GM10847 (cell line): Measurements from ENCODE around the gene MBNL2.

ENCODE experiments used
- POLR2A ChIP-seq: IDR thresholded peaks from 2 replicates; pipeline ENCODE4 v1.6.1; 2011; ENCODE audit not compliant: insufficient read length; ENCODE audit errors: extremely low read depth

The MBNL2 gene

DNA sequence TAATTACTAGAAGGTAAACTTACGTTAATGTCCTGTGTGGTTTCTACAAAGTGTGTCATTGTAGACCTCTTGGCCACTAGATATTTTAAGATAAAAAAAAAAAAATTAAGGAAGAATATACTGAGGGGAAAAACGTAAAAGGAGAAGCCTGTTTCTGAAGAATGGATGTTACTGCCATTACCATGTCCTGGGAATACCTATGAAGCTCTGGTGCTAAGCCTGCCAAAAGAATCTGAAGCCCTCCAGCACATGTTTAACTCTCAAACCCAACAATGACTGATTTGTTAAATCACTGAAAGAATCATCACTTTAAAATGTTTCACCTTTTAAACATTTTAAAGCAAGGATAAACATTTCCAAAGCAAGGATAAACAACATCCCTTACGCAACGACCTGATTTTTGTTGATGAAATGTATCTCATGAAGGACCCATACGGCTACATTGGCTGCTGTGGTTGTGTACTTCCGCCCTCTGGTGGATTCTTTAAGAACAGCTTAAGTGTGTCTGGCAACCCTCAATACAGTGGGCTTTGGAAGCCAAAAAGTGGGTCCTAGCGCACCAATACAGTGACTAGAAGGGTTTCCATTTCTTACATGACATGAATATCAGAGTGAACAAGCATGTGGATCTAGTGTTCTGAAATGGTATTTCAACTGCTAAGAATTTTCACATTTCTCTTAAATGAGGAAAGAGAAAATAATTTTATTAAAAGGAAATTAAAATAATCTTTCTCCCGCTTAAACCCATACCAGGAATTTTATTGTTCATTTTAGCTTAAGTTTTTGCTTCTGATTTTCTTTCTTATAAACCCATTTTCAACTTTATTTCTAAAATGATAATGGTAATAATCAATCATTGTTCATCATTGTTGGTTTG is 137.3 kb downstream of the MBNL2 start:
- TF ChIP-seq POLR2A: no peak

DNA sequence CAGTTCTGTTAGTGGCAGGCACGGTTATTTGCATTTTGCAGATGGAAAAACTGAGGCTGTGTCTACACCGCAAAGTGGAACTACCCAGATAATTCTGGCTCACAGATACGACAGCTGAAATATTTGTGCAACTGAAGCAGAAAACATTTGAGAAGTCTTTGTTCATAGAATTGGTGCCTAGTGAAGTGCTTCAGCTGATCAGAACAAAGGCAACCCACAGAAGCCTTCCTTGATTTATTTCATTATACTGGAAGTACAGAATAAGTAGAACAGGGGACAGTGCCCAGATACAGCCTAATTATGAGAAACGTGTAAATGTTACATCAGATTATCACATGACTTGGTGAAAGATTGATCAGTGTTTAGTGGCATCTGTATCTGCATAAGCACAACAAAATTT is 138.5 kb downstream of the MBNL2 start:
- TF ChIP-seq POLR2A: no peak

DNA sequence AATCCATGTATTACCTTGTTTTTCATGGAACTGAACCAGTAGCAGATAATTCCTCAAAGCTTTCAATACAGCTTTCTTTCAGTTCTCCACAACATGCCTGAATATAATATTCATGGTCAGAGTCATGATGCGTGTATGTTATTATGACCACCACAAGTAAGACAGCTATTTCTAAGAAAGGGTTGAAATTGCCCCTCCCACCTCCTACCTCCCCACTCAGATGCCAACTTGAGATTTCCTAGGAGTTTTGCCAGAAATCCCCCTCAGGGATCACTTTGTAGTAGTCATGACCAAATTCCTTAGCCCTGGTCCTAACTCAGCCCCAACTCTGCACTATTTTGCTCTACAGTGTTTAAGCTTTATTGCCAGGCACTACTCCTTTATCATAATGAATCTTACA is 141.9 kb downstream of the MBNL2 start:
- no peak for TF ChIP-seq POLR2A

DNA sequence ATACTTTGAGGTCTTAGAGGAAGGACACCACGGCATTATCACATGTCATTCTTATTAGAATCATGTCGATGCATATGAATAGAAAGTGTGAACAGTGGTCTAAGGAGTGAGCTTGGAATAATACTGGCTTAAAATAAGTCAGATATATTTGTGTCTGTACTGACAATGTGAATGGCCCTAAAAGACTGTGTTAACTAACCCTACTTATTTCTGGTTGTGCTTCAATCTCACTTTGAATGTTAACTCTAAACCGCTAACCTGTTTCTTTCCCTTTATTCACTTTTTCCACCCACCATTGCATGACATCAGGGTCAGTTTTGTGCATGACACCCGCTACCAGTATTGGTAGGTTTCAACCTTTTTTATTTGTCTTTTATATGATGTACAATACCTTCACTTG is 142.7 kb downstream of the MBNL2 start:
- TF ChIP-seq POLR2A: no peak

DNA sequence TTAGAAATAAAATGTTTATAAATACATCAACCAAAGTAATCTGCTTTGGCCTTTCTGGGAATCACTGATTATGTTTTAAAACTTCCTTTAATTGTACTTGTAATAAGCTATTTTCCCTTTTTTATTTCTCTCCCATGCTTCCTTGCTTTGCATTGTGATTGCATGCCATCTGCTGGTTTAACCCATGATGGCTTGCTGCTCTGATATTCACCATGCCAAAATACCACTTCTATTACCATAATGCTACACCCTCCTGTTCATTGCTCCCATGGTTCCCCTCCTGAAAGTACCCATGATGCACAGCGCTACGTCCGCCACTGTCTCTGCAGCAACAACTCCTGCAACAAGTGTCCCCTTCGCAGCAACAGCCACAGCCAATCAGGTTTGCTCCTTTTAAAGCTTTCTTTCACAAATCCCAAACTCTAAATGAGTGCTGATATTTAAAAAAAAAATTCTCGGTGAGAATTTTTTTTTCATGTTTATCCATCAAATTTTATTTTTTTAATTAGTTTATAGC is 144.1 kb downstream of the MBNL2 start:
- no peak for TF ChIP-seq POLR2A

DNA sequence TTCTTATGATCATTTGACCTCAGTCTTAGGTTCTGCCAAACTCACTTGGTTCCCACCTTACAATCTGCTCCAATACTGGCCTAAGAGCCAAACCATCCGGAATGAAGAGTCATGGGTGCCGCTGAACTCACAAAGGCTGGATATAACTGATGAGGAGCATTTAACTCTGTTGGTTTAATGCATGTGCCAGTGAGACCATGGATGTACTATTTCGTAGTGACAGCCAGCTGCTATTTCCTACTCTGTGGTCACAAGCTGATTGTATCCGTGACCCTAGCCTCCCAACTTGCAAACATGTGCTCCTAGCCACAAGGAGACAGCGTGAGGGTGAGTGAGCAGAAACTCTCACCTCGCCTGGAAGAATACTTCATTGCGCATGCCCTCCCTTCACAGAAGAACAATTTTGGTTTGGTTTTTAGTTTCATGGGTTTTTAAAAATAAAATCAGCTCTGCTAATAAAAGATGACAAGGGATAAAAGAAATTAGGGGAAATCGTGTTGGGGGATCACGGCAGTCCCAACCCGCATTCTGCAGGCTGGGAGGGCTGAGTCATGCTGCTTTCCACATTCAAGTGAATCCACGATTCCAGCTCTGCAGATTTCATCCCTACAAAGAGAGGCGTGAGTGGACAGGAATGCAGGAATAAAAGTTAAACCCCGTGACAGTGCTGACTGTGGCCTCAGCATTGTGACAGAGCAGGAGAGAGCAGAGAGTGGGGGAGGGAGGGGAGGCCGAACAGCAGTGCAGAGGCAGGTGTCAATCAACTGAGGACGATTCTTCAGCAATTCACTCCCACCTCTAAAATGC is 145.1 kb downstream of the MBNL2 start:
- no peak for TF ChIP-seq POLR2A

DNA sequence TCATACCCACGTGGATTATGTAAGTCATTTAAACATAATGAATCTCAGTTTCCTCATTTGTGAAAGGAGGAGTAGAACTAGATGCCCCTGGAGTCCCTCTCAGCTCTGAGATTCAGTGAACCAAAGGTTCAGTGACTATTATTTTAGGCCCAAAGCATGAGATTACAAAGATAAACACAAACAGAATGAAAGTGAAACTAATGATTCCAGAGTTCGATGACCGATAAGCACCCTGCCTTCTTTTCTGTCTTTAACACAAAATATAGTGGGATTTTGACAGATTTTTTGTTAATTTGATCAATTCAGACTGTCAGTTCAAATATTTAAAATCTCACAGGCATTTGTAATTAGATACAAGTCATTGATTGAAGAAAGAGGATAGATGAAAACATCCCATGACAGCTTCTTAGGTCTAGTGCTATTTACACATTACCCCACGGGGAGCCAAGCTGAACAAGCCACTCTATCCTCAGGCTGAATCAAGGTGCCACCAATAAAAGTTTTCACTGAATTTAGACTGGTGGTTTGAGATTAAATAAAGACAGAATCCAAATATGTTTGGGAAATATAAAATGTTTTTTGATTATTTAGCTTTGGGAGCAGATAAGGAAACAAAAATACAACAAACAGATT is 147.2 kb downstream of the MBNL2 start:
- TF ChIP-seq POLR2A: no peak

DNA sequence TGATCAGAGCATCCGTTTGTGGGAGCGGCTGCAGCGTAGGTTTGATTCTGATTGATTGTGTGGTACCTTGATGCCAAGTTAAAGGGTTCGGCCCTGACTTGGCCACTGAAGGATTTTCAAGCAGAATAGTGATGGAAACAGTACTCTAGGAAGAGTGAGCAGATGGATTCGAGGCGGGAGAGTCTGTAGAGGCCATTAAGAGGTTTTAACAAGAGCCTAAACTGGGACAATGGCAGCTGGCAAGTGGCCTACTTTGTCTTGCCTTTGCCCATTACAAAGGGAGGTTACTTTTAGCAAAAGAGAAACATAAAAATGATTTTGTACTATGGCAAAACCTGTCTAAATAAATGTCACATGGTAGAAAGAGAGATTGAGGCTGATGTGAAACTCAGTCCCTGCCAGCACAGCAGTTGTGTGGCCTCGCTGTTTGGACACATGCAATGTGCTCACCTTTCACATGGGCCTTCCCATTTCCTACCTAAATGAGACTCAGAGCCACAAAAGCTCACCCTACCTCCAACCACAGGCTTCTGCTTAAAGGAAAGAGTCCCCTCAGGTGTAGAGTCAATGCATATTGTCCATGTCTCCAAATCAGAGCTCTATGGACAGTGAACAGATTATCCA is 149.5 kb downstream of the MBNL2 start:
- no peak for TF ChIP-seq POLR2A

DNA sequence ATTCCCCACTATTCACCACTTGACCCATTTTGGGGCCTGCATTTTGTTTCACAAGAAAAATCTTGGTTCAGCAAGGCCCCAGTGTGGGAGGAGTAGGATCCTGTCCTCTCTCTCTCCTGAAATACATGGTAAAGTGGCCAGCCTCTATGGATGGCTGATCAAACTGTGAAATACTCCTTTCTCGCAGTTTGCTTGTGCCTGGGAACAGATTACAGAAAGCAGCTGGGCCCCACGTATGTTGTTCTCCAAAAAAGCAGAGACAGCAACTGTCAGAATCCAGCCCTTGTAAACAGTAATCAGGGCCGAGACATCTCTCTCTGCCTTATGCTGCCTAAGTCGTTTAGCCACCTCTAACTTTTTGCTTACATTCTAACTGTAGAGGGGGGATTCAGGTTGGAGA is 150.8 kb downstream of the MBNL2 start:
- TF ChIP-seq POLR2A: no peak

DNA sequence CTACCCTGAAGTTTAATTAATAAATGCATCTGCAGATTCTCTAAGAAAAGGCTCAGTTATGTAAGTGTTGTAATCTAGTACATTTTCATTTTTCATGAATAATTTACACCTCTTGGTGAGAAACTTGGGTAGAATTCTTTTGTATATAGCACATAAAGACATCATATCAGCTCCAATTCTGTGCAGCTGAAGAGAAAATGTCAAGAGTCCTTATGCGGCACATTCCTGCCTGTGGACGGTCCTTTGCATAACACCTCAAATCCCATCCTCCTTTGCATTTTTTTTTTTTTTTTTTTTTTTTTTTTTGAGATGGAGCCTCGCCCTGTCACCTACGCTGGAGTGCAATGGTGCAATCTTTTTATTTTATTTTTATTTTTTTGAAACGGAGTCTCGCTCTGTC is 151.7 kb downstream of the MBNL2 start:
- TF ChIP-seq POLR2A: no peak

DNA sequence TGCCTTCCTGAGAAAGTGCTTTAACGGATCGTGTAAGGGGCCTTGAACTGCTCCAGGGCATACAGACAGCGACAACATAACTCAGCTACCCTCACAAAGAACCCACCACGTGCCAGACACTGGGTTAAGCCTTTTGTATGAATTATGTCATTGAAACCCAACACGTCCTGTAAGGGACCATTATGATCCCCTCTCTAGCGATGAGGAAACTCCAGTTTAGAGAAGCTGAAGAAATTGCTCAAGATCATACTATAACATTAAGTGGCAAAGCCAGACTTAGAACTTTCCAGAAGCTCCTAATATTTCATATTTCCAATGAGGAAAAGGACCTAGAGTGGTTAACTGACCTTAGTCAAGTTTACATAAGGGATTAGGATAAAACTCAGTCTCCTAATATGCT is 154.8 kb downstream of the MBNL2 start:
- TF ChIP-seq POLR2A: no peak

DNA sequence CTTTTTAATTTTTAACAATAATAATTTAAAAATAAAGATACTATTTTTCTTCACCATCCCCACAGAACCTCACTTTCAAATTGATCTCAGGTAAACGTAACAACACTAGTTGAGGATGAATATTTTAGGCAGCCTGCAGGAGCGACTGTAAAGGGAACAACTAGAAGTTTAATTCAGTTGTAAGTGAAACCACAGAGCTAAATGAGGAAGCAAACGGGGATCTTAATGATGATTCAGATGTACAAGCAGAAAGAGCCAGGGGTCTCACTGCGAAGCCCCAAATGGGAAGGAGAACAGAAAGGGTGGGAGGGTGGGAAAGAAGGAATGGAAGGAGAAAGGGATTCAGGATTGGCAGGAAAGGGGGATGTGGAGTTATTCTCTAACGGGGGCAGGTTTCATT is 157.3 kb downstream of the MBNL2 start:
- no peak for TF ChIP-seq POLR2A

DNA sequence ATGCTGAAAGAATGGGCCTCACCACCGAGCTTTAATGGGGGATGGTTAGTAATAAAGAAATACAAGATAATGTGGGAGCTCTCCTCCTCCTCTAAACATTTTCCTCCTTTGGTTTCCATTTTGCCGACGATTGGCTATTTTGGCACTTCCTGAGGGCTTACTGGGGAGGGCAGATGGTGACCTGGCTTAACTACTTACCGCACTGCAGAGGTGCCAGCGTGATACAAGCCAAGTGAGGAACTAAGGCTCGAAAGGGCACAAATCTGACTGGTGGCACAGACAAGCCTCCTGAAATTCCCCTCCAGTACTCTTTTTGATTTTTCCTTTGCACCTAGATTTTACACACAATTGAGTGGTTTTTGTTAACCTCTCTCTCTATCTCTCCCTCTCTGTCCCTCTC is 158.6 kb downstream of the MBNL2 start:
- no peak for TF ChIP-seq POLR2A

DNA sequence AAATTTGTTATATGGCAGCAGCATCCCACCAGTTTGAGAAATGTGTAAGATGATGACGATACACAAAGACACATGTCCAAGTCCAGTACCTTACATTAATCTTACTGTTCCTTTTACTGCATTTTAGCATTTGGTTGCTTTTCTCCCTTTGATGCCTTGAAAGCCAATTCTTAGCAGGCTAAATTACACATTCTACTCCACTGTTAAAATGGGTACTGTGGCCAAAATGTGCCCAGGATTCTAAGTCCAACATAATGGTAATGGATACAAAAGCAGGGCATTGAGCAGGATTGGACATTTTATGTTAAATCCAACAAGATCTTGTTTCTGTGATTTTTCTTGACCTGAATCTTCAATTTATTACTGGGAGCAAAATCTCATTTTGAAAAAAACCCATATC is 159.1 kb downstream of the MBNL2 start:
- no peak for TF ChIP-seq POLR2A

DNA sequence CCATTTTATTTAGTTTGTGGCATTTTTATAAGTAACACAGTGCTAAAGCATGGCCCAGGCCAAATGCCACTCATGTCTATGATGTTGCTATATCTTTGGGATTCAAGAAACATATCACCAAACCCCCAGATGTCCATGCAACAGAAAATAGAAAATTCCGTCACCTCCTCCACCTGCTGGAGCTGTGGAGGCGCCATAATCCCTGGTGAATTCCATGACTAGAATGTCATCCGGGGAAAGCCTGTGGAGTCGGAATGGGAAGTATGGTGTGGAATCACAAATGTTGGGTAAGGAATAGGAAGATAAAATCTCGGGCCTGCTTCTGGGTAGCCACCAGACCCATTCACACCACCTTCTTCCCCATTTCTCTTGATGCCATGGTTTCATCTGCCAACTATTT is 160.1 kb downstream of the MBNL2 start:
- no peak for TF ChIP-seq POLR2A

DNA sequence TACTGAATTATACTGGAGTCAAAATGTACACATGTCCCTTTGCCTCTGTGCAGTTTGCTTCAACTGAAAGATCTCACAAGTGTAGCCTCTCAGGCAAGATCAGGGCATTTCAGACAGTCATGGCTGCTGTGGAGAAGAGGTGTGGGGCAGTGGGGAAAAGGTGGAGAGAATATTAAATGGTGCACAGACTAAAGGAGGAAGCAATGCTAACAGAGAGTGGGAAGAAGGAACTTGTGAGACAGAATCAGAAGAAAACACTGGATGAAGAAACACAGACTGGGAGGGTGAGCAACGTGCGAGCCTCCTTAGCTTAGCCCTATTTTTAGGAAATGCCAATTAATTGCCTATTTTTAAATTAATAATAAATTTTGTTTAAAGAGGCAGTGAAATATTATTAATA is 162.2 kb downstream of the MBNL2 start:
- no peak for TF ChIP-seq POLR2A

DNA sequence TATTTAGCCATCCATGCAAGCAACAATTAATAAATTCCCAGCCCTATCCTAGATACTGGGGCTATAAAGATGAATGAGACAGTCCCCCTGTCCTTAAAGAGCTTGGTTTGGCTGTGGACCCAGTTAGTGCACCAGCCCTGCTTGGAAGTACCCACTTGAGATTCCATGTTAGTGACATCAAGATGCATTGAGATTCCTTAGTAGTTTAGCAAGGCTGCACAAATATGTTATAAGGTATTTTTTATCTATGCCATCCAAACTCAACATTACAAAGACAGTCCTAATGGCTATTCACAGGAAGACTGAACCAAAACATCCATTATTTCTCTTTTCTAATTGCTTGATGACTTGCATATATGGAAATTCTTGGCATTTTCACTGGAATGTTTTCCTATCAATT is 163.0 kb downstream of the MBNL2 start:
- TF ChIP-seq POLR2A: no peak
